RWPE1 (cell line): ENCODE measurements around the gene ARFGEF3.
"Not testable (repeated sequence)": the region's sequence is repeated elsewhere in the genome, so short reads cannot be mapped to it uniquely, and the experiment has no call there.

Source experiments
- CTCF ChIA-PET: fragments of 350-600 bp; sonication (Branson Sonifier 250); formaldehyde crosslinking; extraction: SDS; loops from one replicate; lab custom pipeline; 2021; lab: Yijun Ruan, JAX
- POLR2A ChIA-PET: fragments of 400-600 bp; formaldehyde crosslinking; extraction: SDS; loops from one replicate; lab custom pipeline; 2020; ENCODE audit warnings: antibody characterized with exemption; ENCODE audit not compliant: low non-redundant PET; lab: Yijun Ruan, JAX
- DNase-seq: peaks from one replicate; pipeline ENCODE4 v3.0.0; 2012; ENCODE audit warnings: low spot score
- H3K27ac ChIP-seq: fragments of 450-650 bp; 2 replicates; pipeline ENCODE4 v1.5.1; 2017
- TF ChIP-seq, protein P1 (sequence below): fragments of 450-650 bp; conservative IDR thresholded peaks from 2 replicates; pipeline ENCODE4 v1.5.1; 2017; ENCODE audit warnings: low read depth, mild to moderate bottlenecking

The ARFGEF3 gene

DNA sequence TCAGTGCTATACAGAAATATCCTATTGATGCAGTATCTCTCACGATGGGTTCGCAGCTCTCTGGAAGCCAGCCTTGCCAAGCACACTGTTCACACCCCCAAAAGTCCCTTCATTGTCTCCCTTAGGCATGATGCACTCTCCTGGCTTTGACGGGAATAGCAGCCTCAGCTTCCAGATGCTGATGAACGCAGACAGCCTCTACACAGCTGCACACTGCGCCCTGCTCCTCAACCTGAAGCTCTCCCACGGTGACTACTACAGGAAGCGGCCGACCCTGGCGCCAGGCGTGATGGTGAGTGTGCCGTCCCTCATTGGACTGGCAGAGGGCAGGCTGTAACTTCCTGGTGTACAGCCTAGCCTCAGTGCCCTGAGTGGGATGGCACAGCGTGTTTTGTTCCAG lies 116.6 kb downstream of the ARFGEF3 start:
- ChIA-PET POLR2A (no interaction called here), CTCF (no interaction called here)
- H3K27ac ChIP-seq: no peak overlapping the region
- DNase-seq: peak; percentile 28
- TF ChIP-seq, protein P1, sequence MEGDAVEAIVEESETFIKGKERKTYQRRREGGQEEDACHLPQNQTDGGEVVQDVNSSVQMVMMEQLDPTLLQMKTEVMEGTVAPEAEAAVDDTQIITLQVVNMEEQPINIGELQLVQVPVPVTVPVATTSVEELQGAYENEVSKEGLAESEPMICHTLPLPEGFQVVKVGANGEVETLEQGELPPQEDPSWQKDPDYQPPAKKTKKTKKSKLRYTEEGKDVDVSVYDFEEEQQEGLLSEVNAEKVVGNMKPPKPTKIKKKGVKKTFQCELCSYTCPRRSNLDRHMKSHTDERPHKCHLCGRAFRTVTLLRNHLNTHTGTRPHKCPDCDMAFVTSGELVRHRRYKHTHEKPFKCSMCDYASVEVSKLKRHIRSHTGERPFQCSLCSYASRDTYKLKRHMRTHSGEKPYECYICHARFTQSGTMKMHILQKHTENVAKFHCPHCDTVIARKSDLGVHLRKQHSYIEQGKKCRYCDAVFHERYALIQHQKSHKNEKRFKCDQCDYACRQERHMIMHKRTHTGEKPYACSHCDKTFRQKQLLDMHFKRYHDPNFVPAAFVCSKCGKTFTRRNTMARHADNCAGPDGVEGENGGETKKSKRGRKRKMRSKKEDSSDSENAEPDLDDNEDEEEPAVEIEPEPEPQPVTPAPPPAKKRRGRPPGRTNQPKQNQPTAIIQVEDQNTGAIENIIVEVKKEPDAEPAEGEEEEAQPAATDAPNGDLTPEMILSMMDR: no peak

DNA sequence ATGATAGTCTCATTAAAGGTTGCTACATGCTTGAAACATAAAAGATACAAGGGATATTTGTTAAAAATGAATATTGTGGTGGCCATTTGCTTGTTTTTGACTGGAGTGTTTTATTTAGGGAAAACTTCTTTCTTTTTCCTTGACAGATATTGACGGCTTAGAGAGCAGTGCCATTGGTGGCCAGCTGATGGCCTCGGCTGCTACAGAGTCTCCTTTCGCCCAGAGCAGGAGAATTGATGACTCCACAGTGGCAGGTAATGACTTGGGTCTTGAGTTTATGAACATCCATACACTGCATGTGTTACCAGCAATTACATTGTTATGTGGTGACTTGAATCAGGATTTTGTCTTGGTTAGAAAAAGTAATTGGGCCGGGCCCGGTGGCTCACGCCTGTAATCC lies 124.1 kb downstream of the ARFGEF3 start:
- no peak for DNase-seq
- no peak overlapping the region for H3K27ac ChIP-seq
- ChIA-PET CTCF (no interaction called here), POLR2A (interaction anchor here (0.7 kb wide), 1 partner anchor 480 kb away, joined by 5 read pairs; no protein-coding TSS in a partner anchor)
- TF ChIP-seq, protein P1: no peak

DNA sequence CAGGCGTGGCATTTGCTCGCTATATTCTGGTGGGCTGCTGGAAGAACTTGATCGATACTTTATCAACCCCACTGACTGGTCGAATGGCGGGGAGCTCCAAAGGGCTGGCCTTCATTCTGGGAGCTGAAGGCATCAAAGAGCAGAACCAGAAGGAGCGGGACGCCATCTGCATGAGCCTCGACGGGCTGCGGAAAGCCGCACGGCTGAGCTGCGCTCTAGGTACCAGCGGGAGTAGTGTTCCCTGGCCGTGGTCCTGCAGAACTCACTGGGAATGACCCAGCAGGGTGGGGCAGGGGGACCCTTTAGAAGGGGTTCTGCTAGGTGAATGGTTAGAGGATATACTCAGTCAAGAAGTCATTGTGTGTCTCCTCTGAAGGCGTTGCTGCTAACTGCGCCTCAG lies 125.0 kb downstream of the ARFGEF3 start:
- POLR2A ChIA-PET: no interaction called here
- TF ChIP-seq, protein P1: no peak
- DNase-seq: no peak
- H3K27ac ChIP-seq: no peak overlapping the region
- CTCF ChIA-PET: interaction anchor here (0.6 kb wide), 1 partner anchor 361 kb away, joined by 3 read pairs; no protein-coding TSS in a partner anchor

DNA sequence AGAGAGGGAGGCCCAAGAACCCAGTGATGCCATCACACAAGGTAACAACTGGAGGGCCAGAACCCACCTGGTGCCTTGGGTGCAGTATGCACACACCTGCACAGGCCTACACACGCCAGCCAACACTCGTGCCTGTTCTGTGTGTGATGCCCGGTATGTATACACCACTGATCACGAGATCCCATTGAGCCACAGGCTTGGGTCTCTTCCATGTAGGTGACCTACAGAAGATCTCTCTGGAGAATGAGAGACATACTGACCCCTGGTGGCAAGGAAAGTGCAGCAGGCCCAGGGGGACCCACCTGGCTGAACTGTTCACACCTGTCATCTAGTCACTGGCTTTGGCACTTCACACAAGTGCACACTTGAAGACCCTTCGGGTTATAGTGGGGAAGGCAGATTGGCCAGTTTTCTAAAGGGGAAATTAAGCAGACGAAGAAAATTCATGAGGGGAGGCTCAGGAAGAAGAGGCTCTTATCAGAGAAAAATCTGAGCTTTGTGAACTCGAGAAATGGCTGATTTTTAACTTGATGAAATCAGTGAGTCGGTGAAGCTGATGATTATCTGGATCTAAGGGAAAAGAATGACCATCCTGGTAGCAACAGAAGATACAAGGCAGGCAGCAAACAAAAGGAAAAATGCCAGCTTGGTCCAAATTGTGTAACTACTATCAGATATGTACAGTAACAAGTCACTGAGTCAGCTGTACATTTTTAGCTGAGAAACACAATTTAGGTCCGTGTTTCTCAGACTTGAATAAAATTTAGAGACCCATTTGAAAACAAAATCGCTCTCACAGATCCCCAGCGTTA lies 125.6 kb downstream of the ARFGEF3 start:
- no peak overlapping the region for H3K27ac ChIP-seq
- no peak for DNase-seq
- TF ChIP-seq, protein P1: no peak; the same call in 1 of the 2 replicates
- ChIA-PET CTCF (interaction anchor here (0.6 kb wide), 2 partner anchors 20 to 361 kb away, joined by 3 read pairs; no protein-coding TSS in a partner anchor), POLR2A (no interaction called here)

DNA sequence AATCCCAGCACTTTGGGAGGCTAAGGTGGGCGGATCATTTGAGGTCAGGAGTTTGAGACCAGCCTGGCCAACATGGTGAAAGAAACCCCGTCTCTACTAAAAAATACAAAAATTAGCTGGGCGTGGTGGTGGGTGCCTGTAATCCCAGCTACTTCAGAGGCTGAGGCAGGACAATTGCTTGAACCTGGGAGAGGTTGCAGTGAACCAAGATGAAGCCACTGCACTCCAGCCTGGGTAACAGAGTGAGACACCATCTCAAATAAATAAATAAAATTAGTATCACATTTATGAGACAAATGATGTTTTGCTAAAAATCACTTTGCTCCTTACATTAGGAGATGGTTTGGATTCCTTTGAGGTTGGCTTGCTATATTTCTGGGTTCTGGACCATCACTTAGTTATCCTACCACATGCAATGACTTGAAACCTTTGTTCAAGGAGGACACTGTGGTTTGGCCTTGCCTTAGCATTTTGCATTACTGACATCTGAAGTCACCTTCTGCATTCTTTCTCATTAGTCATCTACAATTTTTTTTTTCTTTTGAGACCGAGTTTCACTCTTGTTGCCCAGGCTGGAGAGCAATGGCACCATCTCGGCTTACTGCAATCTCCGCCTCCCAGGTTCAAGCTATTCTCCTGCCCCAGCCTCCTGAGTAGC lies 126.8 kb downstream of the ARFGEF3 start:
- peak overlapping the region; percentile 77 for H3K27ac ChIP-seq

DNA sequence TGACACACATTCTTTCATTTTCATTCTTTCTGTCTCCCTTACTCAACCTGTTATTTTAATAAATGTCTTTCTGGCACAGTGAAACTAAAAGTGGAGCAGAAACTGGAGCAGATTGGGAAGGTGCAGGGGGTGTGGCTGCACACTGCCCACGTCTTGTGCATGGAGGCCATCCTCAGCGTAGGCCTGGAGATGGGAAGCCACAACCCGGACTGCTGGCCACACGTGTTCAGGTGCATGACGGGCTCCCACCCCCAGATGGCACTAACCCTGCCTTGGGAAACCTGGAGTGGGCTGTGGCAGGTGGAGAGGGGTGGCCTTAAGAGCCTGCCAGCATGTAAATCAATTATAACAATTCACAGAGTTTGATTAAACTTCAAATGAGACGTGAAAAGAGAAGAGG lies 128.0 kb downstream of the ARFGEF3 start:
- POLR2A ChIA-PET: no interaction called here
- CTCF ChIA-PET: interaction anchor here (0.6 kb wide), 1 partner anchor 982 kb away, joined by 3 read pairs; no protein-coding TSS in a partner anchor

More for the DNA sequence above, 126.8 kb downstream of the ARFGEF3 start:
- peak; percentile 63 for DNase-seq
- CTCF ChIA-PET, POLR2A ChIA-PET: not testable (repeated sequence)

More for the DNA sequence above, 128.0 kb downstream of the ARFGEF3 start:
- TF ChIP-seq, protein P1: no peak
- DNase-seq: no peak
- H3K27ac ChIP-seq: no peak overlapping the region; the same call in 1 of the 2 replicates
